HFFc6 (cell line): Measurements from ENCODE around the gene ZNF653. TPM values are rescaled to one million over a fixed set of nuclear protein-coding genes. Genes with fewer than 3 reads are reported as not detected.

Experiments used
- DNase-seq: peaks from one replicate; pipeline ENCODE4 v3.0.0-alpha.2; 2018
- H3K27ac Mint-ChIP-seq: 2 replicates; pipeline ENCODE4 v1.8.0; 2020; ENCODE audit warnings: mild to moderate bottlenecking, mixed read lengths
- H3K27me3 Mint-ChIP-seq: 2 replicates; pipeline ENCODE4 v1.8.0; 2021; ENCODE audit warnings: mild to moderate bottlenecking, moderate library complexity, mixed read lengths; ENCODE audit not compliant: insufficient read depth
- H3K36me3 Mint-ChIP-seq: 2 replicates; pipeline ENCODE4 v1.8.0; 2021; ENCODE audit warnings: low read depth, mixed read lengths
- H3K4me1 Mint-ChIP-seq: 2 replicates; pipeline ENCODE4 v1.8.0; 2020; ENCODE audit warnings: low read depth, mixed read lengths
- H3K4me3 Mint-ChIP-seq: 2 replicates; pipeline ENCODE4 v1.8.0; 2020; ENCODE audit warnings: mild to moderate bottlenecking, moderate library complexity, mixed read lengths
- H3K9me3 Mint-ChIP-seq: 2 replicates; pipeline ENCODE4 v1.8.0; 2020; ENCODE audit warnings: mild to moderate bottlenecking, mixed read lengths
- total RNA-seq, 6 experiments: library from RNA; stranded (reverse); fragmentation: NEBNext Ultra II Directional; extraction: Animal tissue kit (Norgen Biotek cat#: 25700); gene quantifications; 2 replicates in 1 of 6; 3 replicates in 5 of 6; pipeline ENCODE4 v1.2.3, GENCODE V29; 2021
- TF ChIP-seq, protein P1 (sequence below): fragments of 200-600 bp; sonication (generic); IDR thresholded peaks from 2 replicates; pipeline ENCODE4 v1.5.0; 2021; ENCODE audit warnings: antibody characterized with exemption, mild to moderate bottlenecking

The ZNF653 gene
- total RNA-seq, 6 experiments from 2014 or later = 4.7 to 6.3 (median 5.3) TPM

DNA sequence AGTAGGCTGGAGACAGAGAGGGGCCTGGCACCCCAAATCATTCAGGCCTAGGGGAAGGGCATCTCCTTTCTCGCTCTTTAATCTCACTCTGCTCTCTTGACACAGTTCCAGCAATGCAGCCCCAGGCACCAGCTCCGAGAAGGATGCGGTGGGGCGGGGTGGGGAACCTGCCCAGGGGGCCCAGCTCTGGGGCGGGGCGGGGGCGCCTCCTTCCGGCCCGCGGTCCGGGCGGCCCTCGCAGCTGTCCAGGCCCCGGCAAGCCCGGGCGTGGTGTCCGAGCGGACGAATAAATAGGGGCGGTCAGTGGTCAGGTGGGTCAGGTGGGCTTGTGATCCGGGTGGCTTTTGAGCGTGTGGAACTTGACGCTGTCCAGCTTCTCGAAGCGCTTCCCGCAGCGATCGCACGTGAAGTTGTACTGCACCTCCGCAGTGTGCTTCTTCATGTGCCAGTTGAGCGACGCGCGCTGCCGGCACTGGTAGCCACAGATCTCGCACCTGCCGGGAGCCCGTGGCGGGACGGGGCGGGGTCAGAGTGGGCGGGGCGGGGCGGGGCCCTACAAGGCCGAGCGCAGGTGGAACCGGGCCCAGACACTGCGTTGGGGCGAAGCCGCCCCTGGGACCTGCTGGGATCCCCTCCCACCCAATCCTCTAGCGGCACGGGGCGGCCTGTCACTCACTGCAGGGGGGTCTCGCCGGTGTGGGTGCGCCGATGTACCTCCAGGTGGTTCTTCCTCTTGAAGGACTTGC lies 22.1 kb downstream of the ZNF653 start:
- Mint-ChIP-seq H3K36me3 (no peaks in the 10 kb centered on the region), H3K4me3 (no peak overlapping the region), H3K9me3 (no peaks in the 10 kb centered on the region), H3K27ac (no peak overlapping the region), H3K27me3 (peaks cover 11% of the 10 kb centered on the region), H3K4me1 (no peaks in the 10 kb centered on the region)
- TF ChIP-seq, protein P1, sequence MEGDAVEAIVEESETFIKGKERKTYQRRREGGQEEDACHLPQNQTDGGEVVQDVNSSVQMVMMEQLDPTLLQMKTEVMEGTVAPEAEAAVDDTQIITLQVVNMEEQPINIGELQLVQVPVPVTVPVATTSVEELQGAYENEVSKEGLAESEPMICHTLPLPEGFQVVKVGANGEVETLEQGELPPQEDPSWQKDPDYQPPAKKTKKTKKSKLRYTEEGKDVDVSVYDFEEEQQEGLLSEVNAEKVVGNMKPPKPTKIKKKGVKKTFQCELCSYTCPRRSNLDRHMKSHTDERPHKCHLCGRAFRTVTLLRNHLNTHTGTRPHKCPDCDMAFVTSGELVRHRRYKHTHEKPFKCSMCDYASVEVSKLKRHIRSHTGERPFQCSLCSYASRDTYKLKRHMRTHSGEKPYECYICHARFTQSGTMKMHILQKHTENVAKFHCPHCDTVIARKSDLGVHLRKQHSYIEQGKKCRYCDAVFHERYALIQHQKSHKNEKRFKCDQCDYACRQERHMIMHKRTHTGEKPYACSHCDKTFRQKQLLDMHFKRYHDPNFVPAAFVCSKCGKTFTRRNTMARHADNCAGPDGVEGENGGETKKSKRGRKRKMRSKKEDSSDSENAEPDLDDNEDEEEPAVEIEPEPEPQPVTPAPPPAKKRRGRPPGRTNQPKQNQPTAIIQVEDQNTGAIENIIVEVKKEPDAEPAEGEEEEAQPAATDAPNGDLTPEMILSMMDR = no peak
- DNase-seq = no peak

DNA sequence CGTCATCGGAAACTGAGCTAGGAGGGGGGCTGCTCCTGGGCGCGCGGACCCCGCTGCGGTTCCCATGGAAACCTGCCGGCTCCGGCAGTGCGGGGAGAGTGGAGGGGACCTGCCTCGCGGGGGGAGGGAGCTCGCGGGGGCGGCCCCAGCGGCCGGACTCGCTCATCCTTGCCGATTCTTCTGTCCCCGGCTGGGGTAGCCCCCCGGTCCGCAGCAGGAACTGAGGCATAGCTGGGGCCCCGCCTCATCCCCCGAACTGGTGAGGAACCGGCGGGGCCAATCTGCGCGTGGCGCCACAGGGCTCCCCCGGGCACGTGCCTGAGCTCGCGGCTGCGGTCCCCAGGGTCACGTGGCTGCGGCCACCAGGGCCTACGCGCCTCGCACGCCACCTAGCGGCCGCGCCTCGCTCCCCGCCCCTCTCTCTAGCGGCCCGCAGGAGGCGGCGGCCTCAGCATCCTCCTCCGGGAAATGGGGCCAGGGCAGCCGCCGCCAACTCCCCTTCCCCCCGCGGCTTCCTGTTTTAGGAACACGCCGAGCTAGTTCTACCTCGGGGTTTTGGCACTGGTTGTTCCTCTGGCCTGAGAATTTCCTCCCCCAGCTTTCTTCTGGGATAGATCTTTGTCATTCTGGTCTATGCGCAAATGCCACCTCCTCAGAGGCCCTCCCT lies 23.1 kb downstream of the ZNF653 start:
- TF ChIP-seq, protein P1 = peak; percentile 96
- H3K27me3 Mint-ChIP-seq = peaks cover 12% of the 10 kb centered on the region

DNA sequence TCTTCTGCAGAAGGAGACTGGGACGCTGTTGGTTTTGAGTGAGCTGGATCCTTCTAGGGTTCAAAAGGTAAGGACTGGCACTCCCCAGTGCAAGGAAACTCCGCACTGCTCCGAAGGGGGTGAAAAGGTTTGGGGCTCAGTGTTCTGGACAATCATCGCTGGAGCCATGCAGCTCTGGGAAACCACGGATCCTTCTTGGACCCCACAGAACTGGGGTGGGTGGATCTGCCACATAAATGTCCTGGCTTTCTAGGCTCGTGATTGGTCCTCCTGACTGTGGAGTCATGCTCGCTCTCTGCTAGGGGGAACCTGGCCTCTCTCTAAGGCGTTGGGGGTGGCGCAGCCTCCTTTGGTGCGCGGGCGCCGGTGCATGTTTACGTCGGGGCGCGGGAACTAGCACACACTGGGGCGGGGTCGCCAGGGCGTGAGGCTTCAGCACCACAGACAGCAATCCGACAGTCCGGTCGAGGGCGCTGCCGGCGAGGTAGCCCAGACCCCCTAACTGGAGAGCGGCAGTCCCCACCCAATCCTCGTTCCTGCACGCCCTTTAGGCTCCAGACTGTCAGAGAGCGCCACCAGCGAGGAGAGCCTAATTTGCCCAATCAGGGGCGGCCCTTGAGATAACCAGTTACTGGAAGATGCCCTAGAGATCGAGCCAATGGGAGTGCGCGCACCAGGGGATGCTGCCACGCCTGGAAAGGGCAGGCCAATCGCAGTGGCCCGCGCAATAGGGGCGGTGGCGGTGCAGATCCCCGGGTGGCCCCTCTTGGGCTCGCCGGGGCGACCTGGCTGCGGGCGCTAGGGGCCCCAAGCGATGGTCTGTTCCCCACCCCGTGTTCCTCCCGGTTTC lies 23.9 kb downstream of the ZNF653 start:
- peaks cover 12% of the 10 kb centered on the region for H3K27me3 Mint-ChIP-seq

More for the DNA sequence above, 23.1 kb downstream of the ZNF653 start:
- peak; percentile 23 for DNase-seq
- peak overlapping the region; percentile 53 for H3K4me3 Mint-ChIP-seq
- H3K9me3 Mint-ChIP-seq = no peaks in the 10 kb centered on the region
- H3K4me1 Mint-ChIP-seq = no peaks in the 10 kb centered on the region
- H3K36me3 Mint-ChIP-seq = no peaks in the 10 kb centered on the region
- H3K27ac Mint-ChIP-seq = no peak overlapping the region

DNA sequence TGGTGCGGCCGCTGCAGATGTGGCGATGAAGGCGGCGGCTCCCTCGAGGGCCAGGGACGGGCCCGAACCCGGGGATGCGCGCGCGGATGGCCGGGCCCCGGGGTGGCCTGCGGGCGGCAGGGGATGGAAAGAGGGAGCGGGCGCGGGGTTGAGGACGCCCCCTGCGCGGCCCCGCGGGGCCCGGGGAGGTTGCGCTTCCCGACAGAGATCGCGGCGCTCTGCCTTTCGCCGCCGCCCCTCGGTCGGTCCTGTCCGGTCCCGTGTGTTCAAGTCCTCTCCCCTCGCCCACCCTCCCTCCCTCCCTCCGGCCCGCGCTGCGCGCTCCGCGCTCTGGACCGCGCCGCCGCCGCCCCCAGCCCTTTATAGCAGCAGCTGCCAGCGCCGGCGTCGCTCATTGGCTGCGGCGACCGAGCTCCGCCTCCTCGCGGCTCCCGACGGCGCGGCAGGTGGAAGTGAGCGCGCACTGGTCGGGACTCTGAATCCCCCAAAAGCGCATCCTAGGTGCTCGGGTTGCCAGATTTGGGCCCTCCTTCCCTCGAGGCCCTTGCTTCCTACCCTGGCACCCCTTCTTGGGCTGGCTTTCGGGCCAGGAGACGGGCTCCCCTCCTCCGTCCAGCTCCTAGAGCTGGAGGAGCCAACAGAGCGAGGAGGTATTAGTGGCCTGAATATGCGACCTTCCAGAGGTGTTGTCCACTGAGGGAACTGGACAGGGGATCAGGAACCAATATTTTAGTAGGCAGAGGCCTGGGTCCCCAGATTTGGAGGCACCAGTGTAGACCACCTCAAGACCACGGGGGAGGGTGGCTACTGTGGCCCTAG lies 24.7 kb downstream of the ZNF653 start, which contains the start of gene ELAVL3:
Gene ELAVL3 (minus strand): TSS at position 332 of the 819 bp plus-strand sequence. CDS start 438 bp downstream, outside the sequence.
- H3K4me1 Mint-ChIP-seq = no peaks in the 10 kb centered on the region
- no peak within 1 kb of the TSS for H3K4me3 Mint-ChIP-seq
- TF ChIP-seq, protein P1 = no peak
- DNase-seq = no peak
- peaks cover 12% of the 10 kb centered on the region for H3K27me3 Mint-ChIP-seq
- no peak within 1 kb of the TSS for H3K27ac Mint-ChIP-seq
- no peaks in the 10 kb centered on the region for H3K9me3 Mint-ChIP-seq
- no peaks in the 10 kb centered on the region for H3K36me3 Mint-ChIP-seq

More for the DNA sequence above, 23.9 kb downstream of the ZNF653 start:
- Mint-ChIP-seq H3K4me3 (peak overlapping the region; percentile 53; the same call in 1 of the 2 replicates), H3K27ac (no peak overlapping the region), H3K36me3 (no peaks in the 10 kb centered on the region), H3K4me1 (no peaks in the 10 kb centered on the region), H3K9me3 (no peaks in the 10 kb centered on the region)
- DNase-seq = peak; percentile 39
- TF ChIP-seq, protein P1 = no peak
